Right renal pelvis (tissue), 4 donors: ENCODE measurements around the gene PI3. TPM values are rescaled to one million over a fixed set of nuclear protein-coding genes. Genes with fewer than 3 reads are reported as not detected.

ENCODE experiments used
- DNase-seq, 4 donors: peaks; one replicate each; pipeline ENCODE4 v3.0.0-alpha.2; 2013; ENCODE audit warnings: low read depth in 4 of 4, low spot score in 3 of 4, missing footprints in 1 of 4
- polyA plus RNA-seq, 4 donors: library from polyadenylated mRNA; unstranded; fragments of 120-200 nt; gene quantifications; one replicate each; pipeline ENCODE4 v1.2.1, GENCODE V29; 2013; ENCODE audit not compliant: insufficient read length in 4 of 4

PI3 gene
- polyA plus RNA-seq, 4 donors, result not detected

DNA sequence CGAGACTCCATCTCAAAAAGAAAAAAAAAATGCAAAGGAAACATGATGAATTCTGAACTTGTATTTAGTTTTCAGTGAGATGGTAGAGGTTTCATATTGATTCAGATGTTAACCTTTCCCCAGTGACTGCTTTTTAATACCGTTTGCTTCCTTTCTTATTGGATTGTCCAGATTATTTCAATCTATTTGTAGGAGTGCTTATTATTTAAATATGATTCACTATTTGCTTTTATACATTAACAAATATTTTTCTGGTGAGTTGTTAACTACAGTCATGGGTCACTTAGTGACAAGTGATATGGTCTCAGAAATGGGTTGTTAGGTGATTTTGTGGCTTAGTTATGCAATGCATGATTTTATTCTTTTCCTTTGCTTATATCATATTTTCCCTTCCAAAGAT, 8.4 kb downstream of the PI3 start:
- DNase-seq, result no peak

DNA sequence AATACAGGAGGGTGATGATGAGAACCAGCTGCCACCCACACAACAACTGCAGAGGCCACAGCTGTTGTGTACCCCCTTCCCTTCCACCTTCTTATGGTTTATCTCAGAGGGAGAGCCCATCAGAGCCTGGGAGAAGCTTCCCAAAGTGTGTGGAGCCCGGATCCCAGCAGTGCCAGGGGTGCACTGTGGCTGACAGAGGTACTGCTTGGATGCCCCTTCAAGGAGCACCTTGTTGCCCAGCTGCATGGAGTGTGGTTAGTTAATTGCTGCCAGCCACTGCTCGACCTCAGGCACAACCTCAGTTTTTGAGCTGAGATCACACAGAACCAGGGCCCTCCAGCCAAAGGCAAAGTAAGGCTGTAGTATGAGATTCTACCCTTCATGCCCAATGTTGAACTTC, 13.0 kb downstream of the PI3 start:
- DNase-seq, result no peak

DNA sequence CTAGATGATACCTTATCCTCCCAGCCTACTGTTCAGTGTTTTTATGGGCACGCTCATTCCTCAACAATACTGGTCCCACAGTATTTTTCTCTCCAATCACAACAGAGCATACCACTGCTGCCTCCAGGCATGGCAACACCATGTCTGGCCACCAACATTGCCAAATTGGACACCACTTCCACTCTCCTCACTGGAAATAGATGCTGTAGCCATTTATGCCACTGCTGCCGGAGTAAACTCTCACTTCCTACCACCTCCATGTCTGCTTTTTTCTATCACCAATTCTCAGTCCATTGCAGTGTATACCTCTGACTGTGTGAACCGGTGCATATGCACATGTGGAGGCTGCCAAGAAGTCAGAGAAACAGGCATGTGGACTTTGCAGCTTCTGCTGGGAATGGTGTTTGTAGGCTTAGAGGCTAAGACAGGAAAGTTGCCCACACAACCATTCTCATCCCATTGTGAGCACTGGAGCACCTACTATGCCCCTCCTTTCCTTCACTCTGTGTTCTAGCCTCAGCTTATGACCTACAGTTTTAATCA, 14.4 kb downstream of the PI3 start:
- DNase-seq, result no peak

GRCh38 chr20:45189861-45190260, 15.2 kb downstream of the PI3 start:
- no peak for DNase-seq

DNA sequence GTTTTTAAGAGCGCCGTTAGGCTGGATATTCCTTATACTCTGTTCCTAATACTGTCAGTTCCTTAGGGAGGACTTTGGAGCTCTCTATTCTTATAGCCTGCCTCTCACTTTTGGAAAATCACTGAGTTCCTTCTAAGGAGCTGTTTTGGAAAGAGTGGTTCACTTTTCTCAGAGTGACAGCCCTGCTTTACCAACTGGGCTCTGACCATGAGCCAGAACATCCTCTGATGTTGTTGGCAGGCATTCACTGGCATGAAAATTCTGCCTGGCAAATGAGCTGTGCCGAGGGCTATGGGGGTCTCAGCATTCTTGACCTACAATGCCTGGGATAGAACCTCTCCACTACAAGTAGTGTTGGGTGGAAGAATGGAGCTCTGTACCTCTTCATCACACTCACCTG, 17.2 kb downstream of the PI3 start:
- no peak for DNase-seq

DNA sequence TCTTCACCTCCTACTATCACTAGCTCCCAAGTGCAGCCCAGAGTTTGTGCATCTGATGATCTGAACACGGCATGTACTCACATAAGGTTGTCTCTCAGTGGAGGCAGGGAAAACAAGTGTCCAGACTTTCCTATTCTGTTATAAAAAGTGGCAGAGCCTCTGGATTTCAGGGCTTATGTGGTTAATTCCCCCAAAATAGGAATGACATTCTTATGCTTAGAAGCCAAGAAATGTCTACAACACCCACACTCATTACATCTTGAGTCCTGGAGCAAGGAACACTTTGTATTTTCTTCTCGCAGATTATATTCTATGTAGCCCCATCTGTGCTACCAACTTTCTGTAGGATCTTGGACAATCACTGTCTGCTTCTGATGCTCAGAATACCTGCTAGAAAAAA, 18.6 kb downstream of the PI3 start:
- no peak for DNase-seq

DNA sequence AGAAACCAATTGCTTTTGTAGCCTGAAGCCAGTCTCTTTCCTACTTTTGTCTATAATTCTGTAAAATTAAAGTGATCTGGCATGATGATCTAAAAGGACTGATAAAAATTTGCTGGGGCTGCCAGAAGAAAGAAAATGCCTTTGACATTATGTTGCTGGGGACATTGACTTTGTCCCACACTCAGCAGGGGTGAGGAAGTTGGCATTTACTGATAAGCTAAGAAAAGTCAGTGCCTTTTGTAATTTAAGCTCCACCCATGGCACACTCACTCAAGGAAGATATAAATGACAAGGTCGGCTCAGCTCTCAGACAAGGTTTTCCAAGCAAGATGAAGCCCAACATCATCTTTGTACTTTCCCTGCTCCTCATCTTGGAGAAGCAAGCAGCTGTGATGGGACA, 32.0 kb downstream of the PI3 start, which contains the start of gene SEMG1:
Gene SEMG1, plus strand, starts transcription at position 309 of the 400 bp plus-strand sequence. Its CDS starts 21 bp downstream, at position 330.
- DNase-seq, result no peak

DNA sequence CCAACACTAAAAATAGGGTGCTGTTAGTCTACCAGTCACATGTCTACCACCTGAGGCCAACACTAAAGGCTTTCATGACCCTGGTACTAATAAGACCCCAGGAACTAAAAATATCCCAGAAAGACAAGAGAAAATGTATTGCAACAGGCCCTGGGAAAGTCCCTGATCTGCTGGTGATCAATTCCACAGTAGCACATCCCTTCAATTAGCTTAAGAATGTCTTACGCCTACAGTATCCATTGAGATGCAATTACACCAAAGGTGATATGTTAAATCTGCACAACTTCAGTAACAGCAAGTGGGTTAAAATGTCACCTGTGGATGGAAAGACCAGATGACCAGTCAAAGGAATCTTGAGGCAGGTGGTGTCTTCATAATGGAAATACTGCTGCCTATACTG, 35.2 kb downstream of the PI3 start:
- DNase-seq, result no peak

GRCh38 chr20:45211569-45212474, 37.1 kb downstream of the PI3 start:
- DNase-seq, result no peak

DNA sequence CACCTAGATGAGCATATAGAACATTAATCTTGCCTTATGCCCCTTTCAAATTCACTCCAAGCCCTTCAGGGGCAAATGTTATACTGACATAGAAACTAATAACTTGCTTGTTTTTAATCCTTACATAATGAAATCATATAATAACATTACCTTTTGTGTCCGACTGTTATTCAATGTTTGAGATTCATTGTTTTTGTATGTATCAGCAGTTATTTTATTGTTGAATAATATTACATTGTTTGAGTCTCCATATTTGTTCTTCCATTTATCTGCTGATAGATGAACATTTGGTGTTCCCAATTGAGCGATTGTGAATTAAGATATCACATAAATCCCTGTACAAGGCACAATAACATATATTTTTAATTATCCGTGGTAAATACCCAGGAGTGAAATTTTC, 38.1 kb downstream of the PI3 start:
- DNase-seq, result no peak

DNA sequence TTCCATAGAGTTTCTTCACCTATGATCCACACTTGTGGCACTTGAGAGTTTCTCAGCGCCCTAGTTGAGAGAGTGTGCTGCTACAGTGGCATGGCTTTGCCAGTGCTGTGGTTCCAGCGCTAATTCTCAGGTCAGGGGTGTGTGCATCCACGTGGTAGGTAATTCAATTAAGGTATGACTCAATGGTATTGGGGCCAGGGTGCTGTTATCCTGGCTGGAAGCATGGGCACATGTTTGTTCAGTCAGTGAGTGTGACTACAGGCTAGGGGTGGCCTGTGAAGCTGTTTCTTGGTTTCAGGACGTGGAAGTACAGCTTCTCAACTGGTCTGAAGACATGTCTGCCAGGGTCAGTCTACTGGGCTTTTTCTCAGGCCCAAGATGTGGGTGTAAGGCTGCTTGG, 43.4 kb downstream of the PI3 start:
- no peak for DNase-seq

DNA sequence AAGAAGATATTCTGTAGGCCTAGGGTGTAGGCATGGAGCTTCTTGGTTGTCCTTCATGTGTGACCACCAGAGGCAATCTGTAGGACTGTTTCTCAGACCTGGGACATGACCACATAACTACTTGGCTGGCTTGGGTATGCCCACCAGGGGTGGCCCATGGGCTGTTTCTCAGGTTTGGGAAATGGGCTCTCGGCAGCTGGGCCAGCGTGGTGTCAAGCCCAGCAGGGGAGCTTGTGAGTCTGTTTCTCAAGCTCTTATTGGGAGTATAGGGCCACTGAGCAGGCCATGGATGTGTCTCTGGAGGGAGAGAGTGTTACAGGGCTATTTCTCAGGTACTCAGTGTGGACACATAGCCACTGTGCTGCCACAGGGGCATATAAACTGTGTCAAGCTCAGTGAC, 43.9 kb downstream of the PI3 start:
- DNase-seq, result no peak

DNA sequence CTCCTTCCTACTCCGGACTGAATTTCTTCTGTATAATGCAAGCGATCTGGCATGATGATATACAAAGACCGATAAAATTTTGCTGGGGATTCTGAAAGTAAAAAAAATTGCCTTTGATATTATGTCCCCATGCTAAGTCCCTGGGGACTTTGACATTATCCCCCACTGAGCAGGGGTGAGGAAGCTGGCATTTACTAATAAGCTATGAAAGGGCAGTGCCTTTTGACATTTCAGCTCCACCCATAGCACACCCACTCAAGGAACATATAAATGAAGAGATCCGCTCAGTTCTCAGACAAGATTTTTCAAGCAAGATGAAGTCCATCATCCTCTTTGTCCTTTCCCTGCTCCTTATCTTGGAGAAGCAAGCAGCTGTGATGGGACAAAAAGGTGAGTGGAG, 46.4 kb downstream of the PI3 start, which contains the start of gene SEMG2:
Gene SEMG2, plus strand, starts transcription at position 298 of the 400 bp plus-strand sequence. Its CDS starts 17 bp downstream, at position 315.
- DNase-seq, result no peak

DNA sequence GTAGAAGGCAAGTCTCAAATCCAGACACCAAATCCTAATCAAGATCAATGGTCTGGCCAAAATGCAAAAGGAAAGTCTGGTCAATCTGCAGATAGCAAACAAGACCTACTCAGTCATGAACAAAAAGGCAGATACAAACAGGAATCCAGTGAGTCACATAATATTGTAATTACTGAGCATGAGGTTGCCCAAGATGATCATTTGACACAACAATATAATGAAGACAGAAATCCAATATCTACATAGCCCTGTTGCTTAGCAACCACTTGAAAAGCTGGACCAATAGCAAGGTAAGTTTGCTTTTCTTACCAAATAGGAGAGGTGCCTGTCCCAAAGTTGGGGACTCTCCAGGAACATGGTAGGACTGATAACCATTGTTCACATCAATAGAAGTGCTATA, 48.4 kb downstream of the PI3 start:
- no peak for DNase-seq

Other genes with a start within 250 kb of the PI3 start
- 10 to 100 TPM; 40.8 to 46.7 (median 42.8) TPM for gene TOMM34, start 214.5 kb upstream of the PI3 start, polyA plus RNA-seq
- gene STK4, start 208.4 kb upstream of the PI3 start, polyA plus RNA-seq, result 10 to 100 TPM; 16.5 to 23.5 (median 21.5) TPM
- gene KCNS1, start 73.8 kb upstream of the PI3 start, polyA plus RNA-seq, result under 1 TPM; 0.37 to 0.57 (median 0.51) TPM
- gene WFDC5, start 59.7 kb upstream of the PI3 start, polyA plus RNA-seq, result not detected
- under 1 TPM in 1 of 4 donors, not detected in 3; 0.06 TPM for gene WFDC12, start 50.4 kb upstream of the PI3 start, polyA plus RNA-seq
- gene SEMG1, start 32.1 kb downstream of the PI3 start, polyA plus RNA-seq, result not detected
- under 1 TPM in 1 of 4 donors, not detected in 3; 0.08 TPM for gene SEMG2, start 46.5 kb downstream of the PI3 start, polyA plus RNA-seq
- under 1 TPM in 3 of 4 donors, not detected in 1; 0.26 to 0.34 (median 0.26) TPM for gene SLPI, start 79.7 kb downstream of the PI3 start, polyA plus RNA-seq
- under 1 TPM in 1 of 4 donors, not detected in 3; 0.06 TPM for gene RBPJL, start 131.9 kb downstream of the PI3 start, polyA plus RNA-seq
- under 1 TPM; 0.20 to 0.58 (median 0.40) TPM for gene MATN4, start 133.4 kb downstream of the PI3 start, polyA plus RNA-seq
- 100 to 1,000 TPM; 168 to 196 (median 184) TPM for gene SDC4, start 173.5 kb downstream of the PI3 start, polyA plus RNA-seq
- 10 to 100 TPM; 35.4 to 38.0 (median 35.6) TPM for gene SYS1, start 188.3 kb downstream of the PI3 start, polyA plus RNA-seq
- 1 to 10 TPM in 2 of 4 donors, under 1 TPM in 2; 0.94 to 1.6 (median 1.2) TPM for gene TP53TG5, start 203.4 kb downstream of the PI3 start, polyA plus RNA-seq
- 10 to 100 TPM; 24.7 to 29.7 (median 26.3) TPM for gene DBNDD2, start 233.4 kb downstream of the PI3 start, polyA plus RNA-seq
- 100 to 1,000 TPM in 3 of 4 donors, 10 to 100 TPM in 1; 97.4 to 105 (median 103) TPM for gene PIGT, start 241.2 kb downstream of the PI3 start, polyA plus RNA-seq